GM18502 (cell line): ENCODE measurements around the gene HELZ2.

Experiments
- ATAC-seq: cut with Tn5 transposase; IDR thresholded peaks from one replicate; pipeline ENCODE4 v1.9.1; 2021; ENCODE audit warnings: mild to moderate bottlenecking; ENCODE audit not compliant: unreplicated experiment, poor library complexity

HELZ2 gene

GRCh38 chr20:63529861-63530787, 43.9 kb downstream of the HELZ2 start:
- ATAC-seq = no peak

GRCh38 chr20:63529180-63529860, 44.7 kb downstream of the HELZ2 start:
- ATAC-seq = no peak

- no peak for ATAC-seq
Observed at GRCh38 chr20:63527184-63527583, 46.9 kb downstream of the HELZ2 start.

- ATAC-seq = no peak
Observed at GRCh38 chr20:63525971-63526370, 48.1 kb downstream of the HELZ2 start.

- no peak for ATAC-seq
Observed at GRCh38 chr20:63525185-63525584, 48.9 kb downstream of the HELZ2 start.
